NB4 (cell line): Measurements from ENCODE around the gene SOX15.

Experiments
- DNase-seq: peaks from one replicate; pipeline ENCODE4 v3.0.0; 2010; ENCODE audit warnings: low read depth
- H3K4me3 ChIP-seq: one replicate; pipeline ENCODE4 v1.5.1; 2011; ENCODE audit warnings: mild to moderate bottlenecking, low read depth, low read length, moderate library complexity
- MYC ChIP-seq: IDR thresholded peaks from 2 replicates; pipeline ENCODE4 v1.6.1; 2011; ENCODE audit warnings: low read depth, low read length
- POLR2A ChIP-seq: IDR thresholded peaks from 2 replicates; pipeline ENCODE4 v1.6.1; 2011; ENCODE audit warnings: mild to moderate bottlenecking; ENCODE audit not compliant: insufficient read length; ENCODE audit errors: extremely low read depth
- TF ChIP-seq, protein P1 (sequence below): IDR thresholded peaks from 2 replicates; pipeline ENCODE4 v1.6.1; 2011; ENCODE audit warnings: low read depth, low read length
- TF ChIP-seq, protein P2 (sequence below): IDR thresholded peaks from one replicate; pipeline ENCODE4 v1.5.1; 2012; ENCODE audit warnings: low read depth, low read length

SOX15 gene

DNA sequence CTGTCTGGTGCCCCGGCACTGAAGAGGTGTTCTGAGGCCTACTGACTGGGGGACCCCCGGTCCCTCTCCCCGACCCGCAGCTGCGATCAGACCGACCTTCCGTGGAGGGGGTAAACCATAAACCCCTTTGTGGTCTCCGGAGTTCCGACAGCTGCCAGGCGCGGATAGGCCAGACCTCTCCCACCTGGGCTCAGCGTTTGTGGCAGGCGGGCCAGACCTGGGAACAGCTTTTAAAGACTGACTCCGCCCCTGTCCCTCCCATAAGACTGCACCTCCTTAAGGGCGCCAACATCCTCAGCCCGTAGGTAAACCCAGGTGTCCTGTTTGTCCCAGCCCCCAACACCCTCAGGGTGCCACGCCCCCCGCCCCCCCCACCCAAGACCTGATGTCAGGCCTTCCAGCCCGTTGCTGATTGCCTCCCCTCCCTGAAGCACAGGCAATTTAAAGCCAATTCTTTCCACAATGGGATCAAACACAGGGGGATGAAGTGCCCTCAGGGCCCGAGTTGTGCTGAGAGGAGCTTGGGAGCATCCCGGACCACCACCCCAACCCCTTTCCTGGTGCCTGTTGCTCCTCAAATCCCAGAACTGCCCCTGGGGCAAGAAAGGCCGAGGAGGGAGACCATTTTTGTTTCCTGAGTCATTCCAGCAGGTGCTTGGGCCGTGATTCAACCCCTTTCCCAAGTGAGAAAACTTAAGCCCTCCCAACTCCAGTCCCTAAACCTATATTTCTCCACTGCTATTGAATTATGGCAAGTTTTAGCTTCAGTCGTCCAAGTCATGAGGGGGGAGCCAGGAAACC is at the start of gene SOX15:
Gene SOX15 (minus strand): TSS at position 204 of the 801 bp plus-strand sequence. CDS start 418 bp downstream, outside the sequence.
- no peak within 1 kb of the TSS for H3K4me3 ChIP-seq
- TF ChIP-seq, protein P1, sequence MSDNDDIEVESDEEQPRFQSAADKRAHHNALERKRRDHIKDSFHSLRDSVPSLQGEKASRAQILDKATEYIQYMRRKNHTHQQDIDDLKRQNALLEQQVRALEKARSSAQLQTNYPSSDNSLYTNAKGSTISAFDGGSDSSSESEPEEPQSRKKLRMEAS, result no peak
- TF ChIP-seq, protein P2, sequence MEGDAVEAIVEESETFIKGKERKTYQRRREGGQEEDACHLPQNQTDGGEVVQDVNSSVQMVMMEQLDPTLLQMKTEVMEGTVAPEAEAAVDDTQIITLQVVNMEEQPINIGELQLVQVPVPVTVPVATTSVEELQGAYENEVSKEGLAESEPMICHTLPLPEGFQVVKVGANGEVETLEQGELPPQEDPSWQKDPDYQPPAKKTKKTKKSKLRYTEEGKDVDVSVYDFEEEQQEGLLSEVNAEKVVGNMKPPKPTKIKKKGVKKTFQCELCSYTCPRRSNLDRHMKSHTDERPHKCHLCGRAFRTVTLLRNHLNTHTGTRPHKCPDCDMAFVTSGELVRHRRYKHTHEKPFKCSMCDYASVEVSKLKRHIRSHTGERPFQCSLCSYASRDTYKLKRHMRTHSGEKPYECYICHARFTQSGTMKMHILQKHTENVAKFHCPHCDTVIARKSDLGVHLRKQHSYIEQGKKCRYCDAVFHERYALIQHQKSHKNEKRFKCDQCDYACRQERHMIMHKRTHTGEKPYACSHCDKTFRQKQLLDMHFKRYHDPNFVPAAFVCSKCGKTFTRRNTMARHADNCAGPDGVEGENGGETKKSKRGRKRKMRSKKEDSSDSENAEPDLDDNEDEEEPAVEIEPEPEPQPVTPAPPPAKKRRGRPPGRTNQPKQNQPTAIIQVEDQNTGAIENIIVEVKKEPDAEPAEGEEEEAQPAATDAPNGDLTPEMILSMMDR, result no peak
- TF ChIP-seq POLR2A (no peak), MYC (no peak)
- no peak for DNase-seq

GRCh38 chr17:7636163-7636562 is 46.3 kb upstream of the SOX15 start:
- no peak overlapping the region for H3K4me3 ChIP-seq
- no peak for DNase-seq
- TF ChIP-seq, protein P2, result no peak
- TF ChIP-seq POLR2A, result no peak
- no peak for TF ChIP-seq MYC
- TF ChIP-seq, protein P1, result no peak

GRCh38 chr17:7634384-7634783 is 44.5 kb upstream of the SOX15 start:
- H3K4me3 ChIP-seq, result no peak overlapping the region
- DNase-seq, result peak; percentile 42
- TF ChIP-seq, protein P2, result peak; percentile 46
- no peak for TF ChIP-seq MYC
- TF ChIP-seq, protein P1, result no peak

DNA sequence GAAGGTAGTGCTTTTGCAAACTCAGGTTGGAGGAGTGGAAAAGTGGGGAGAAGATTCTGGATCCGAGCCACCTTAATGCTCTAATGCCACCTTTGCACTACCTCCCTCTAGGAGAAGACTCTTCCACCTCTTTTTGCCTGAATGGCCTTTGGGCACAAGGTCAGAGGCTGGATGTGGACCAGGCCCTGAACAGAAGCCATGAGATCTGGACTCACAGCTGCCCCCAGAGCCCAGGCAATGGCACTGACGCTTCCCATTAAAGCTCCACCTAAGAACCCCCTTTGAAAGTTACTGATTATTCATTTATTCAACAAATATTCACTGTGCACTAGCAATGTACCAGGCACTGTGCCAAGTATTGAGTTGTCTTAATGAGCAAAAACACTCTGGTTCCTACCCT is 43.2 kb upstream of the SOX15 start:
- H3K4me3 ChIP-seq, result no peak overlapping the region
- no peak for DNase-seq
- TF ChIP-seq, protein P1, result no peak
- TF ChIP-seq, protein P2, result no peak
- TF ChIP-seq MYC (no peak), POLR2A (no peak)

DNA sequence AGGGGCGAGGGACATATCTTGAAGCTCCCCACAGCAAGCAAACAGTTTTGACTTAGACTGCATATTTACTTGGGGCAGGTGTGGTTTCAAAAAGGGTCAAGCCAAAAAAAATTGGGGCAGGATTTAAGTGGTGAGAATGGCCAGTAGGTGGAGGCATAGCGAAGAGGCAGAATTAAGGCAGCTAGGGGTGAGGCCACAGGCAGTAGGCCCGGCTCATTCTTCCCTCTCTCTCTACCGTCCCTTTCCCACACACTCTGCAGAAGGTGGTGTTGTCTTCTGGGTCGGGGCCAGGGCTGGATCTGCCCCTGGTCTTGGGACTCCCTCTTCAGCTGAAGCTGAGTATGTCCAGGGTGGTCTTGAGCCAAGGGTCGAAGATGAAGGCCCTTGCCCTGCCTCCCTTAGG is 42.6 kb upstream of the SOX15 start:
- H3K4me3 ChIP-seq, result no peak overlapping the region
- peak; percentile 62 for DNase-seq
- no peak for TF ChIP-seq POLR2A
- TF ChIP-seq, protein P2, result peak; percentile 28
